HuH-7.5 (cell line): ENCODE results near the gene SPECC1.
"Not testable (repeated sequence)": the region's sequence is repeated elsewhere in the genome, so short reads cannot be mapped to it uniquely, and the experiment has no call there.

ENCODE experiments used
- DNase-seq: peaks from one replicate; pipeline ENCODE4 v3.0.0; 2011; ENCODE audit warnings: low spot score

Gene SPECC1

GRCh38 chr17:20174588-20175265 is 165.6 kb downstream of the SPECC1 start:
- no peak for DNase-seq

GRCh38 chr17:20179041-20179440 is 169.9 kb downstream of the SPECC1 start:
- no peak for DNase-seq

- no peak for DNase-seq
These were observed 171.5 kb downstream of the SPECC1 start for GRCh38 chr17:20180661-20181060.

GRCh38 chr17:20184181-20184580 is 175.0 kb downstream of the SPECC1 start:
- DNase-seq, result no peak

GRCh38 chr17:20184977-20185619 is 175.9 kb downstream of the SPECC1 start:
- DNase-seq, result no peak

GRCh38 chr17:20187049-20187448 is 177.9 kb downstream of the SPECC1 start:
- DNase-seq, result no peak

- DNase-seq, result no peak
These were observed 180.1 kb downstream of the SPECC1 start for GRCh38 chr17:20189302-20189701.

- no peak for DNase-seq
These were observed 180.8 kb downstream of the SPECC1 start for GRCh38 chr17:20189979-20190378.

GRCh38 chr17:20190605-20191004 is 181.4 kb downstream of the SPECC1 start:
- DNase-seq, result no peak

GRCh38 chr17:20191056-20191455 is 181.9 kb downstream of the SPECC1 start:
- DNase-seq, result no peak

- DNase-seq, result not testable (repeated sequence)
These were observed 187.1 kb downstream of the SPECC1 start for GRCh38 chr17:20196286-20196685.

- DNase-seq, result no peak
These were observed 188.2 kb downstream of the SPECC1 start for GRCh38 chr17:20197272-20197926.

- no peak for DNase-seq
These were observed 191.0 kb downstream of the SPECC1 start for GRCh38 chr17:20200016-20200795.

- DNase-seq, result no peak
These were observed 191.8 kb downstream of the SPECC1 start for GRCh38 chr17:20200865-20201458.

- DNase-seq, result no peak
These were observed 193.0 kb downstream of the SPECC1 start for GRCh38 chr17:20202141-20202621.

- DNase-seq, result no peak
These were observed 193.9 kb downstream of the SPECC1 start for GRCh38 chr17:20203018-20203417.

GRCh38 chr17:20203761-20204263 is 194.7 kb downstream of the SPECC1 start:
- no peak for DNase-seq

- DNase-seq, result no peak
These were observed 196.4 kb downstream of the SPECC1 start for GRCh38 chr17:20205609-20206008.

- no peak for DNase-seq
These were observed 196.9 kb downstream of the SPECC1 start for GRCh38 chr17:20206068-20206467.

GRCh38 chr17:20206591-20206990 is 197.4 kb downstream of the SPECC1 start:
- DNase-seq, result no peak

GRCh38 chr17:20207262-20207985 is 198.3 kb downstream of the SPECC1 start:
- DNase-seq, result no peak
